Right lobe of liver (tissue), 4 donors: Measurements from ENCODE around the gene GLTP.

ENCODE experiments used
- POLR2A ChIP-seq: fragments of 450-650 bp; IDR thresholded peaks from one replicate; pipeline ENCODE4 v1.6.1; 2017; ENCODE audit warnings: antibody characterized with exemption, mild to moderate bottlenecking
- TF ChIP-seq, protein P1 (sequence below), 4 donors: fragments of 200-600 bp in 3 of 4; fragments of 450-650 bp in 1 of 4; IDR thresholded peaks; one replicate each; pipeline versions ENCODE4 v1.5.1 to v1.8.0; 2016 to 2022; ENCODE audit warnings: antibody characterized with exemption in 4 of 4, mild to moderate bottlenecking in 2 of 4
- donor health status: DM: no; HTN: no; CAD: no.
- donor health status: DM: no; HTN: no; CAD: no.
- donor health status: DM: no; HTN: yes; CAD: no.

DNA sequence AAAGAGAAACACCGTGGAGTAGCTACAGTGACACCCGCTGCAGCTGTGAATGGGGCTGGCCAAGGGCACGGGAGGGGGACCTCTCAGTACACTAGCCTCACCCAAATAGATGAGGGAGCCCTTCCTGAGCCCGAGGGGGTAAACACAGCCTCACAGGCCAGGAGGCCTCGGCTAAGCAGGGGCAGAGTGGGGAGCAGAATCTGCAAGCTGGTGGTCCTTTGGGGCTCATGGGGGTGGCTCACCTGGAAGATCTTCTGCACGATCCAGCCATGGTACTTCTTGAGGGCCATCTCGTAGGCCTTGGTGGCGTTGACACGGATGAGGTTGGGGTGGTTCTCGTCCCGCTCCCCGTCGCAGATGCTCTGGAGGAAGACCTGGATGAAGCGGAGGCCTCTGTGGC, 25.0 kb downstream of the GLTP start:
- TF ChIP-seq, protein P1, sequence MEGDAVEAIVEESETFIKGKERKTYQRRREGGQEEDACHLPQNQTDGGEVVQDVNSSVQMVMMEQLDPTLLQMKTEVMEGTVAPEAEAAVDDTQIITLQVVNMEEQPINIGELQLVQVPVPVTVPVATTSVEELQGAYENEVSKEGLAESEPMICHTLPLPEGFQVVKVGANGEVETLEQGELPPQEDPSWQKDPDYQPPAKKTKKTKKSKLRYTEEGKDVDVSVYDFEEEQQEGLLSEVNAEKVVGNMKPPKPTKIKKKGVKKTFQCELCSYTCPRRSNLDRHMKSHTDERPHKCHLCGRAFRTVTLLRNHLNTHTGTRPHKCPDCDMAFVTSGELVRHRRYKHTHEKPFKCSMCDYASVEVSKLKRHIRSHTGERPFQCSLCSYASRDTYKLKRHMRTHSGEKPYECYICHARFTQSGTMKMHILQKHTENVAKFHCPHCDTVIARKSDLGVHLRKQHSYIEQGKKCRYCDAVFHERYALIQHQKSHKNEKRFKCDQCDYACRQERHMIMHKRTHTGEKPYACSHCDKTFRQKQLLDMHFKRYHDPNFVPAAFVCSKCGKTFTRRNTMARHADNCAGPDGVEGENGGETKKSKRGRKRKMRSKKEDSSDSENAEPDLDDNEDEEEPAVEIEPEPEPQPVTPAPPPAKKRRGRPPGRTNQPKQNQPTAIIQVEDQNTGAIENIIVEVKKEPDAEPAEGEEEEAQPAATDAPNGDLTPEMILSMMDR (IDR thresholded peaks at IDR 0.05): no peak
- no peak for TF ChIP-seq POLR2A
